ENCODE data around the gene NAPEPLD. TPM values are rescaled to one million over a fixed set of nuclear protein-coding genes. Genes with fewer than 3 reads are reported as not detected.

The NAPEPLD gene
- total RNA-seq, 3 donors from 2014 or later, result 7.2 to 16.5 (median 12.1) TPM

DNA sequence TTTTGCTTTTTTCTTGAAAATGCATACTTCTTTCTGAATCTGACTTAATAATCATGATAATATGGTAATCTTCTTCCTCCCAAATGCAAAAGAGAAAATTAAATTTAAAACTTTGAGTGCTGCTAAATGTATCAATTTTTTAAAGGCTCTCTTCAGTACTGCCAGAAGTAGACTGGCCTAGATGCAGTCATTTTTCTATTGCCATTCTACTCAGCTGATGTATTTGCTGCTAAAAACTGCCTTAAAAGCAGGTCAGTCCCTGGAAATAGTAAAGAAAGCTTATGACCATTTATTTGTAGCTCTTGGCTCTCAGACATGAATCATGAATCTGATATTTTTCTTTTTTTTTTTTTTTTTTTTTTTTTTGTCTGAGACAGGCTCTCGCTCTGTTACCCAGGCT lies 28.5 kb downstream of the NAPEPLD start:
- Histone ChIP-seq H3K9me3 (no peaks in the 10 kb centered on the region), H3K36me3 (no peaks in the 10 kb centered on the region), H3K4me3 (no peak overlapping the region), H3K27ac (no peak overlapping the region), H3K4me1 (no peaks in the 10 kb centered on the region), H3K27me3 (no peaks in the 10 kb centered on the region)
- no peak for DNase-seq (ENCODE audit: low spot score in 2 of 2)
- TF ChIP-seq POLR2A (IDR thresholded peaks at IDR 0.05) (no peak), POLR2AphosphoS5 (IDR thresholded peaks at IDR 0.05) (no peak)
- TF ChIP-seq, protein P1, sequence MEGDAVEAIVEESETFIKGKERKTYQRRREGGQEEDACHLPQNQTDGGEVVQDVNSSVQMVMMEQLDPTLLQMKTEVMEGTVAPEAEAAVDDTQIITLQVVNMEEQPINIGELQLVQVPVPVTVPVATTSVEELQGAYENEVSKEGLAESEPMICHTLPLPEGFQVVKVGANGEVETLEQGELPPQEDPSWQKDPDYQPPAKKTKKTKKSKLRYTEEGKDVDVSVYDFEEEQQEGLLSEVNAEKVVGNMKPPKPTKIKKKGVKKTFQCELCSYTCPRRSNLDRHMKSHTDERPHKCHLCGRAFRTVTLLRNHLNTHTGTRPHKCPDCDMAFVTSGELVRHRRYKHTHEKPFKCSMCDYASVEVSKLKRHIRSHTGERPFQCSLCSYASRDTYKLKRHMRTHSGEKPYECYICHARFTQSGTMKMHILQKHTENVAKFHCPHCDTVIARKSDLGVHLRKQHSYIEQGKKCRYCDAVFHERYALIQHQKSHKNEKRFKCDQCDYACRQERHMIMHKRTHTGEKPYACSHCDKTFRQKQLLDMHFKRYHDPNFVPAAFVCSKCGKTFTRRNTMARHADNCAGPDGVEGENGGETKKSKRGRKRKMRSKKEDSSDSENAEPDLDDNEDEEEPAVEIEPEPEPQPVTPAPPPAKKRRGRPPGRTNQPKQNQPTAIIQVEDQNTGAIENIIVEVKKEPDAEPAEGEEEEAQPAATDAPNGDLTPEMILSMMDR (IDR thresholded peaks at IDR 0.05), result no peak
- intact Hi-C loops (cut with DNase I; ENCODE audit: low total_unique reads), result loop anchor here (5.0 kb wide), 1 partner anchor 223 kb away; no protein-coding TSS in a partner anchor

DNA sequence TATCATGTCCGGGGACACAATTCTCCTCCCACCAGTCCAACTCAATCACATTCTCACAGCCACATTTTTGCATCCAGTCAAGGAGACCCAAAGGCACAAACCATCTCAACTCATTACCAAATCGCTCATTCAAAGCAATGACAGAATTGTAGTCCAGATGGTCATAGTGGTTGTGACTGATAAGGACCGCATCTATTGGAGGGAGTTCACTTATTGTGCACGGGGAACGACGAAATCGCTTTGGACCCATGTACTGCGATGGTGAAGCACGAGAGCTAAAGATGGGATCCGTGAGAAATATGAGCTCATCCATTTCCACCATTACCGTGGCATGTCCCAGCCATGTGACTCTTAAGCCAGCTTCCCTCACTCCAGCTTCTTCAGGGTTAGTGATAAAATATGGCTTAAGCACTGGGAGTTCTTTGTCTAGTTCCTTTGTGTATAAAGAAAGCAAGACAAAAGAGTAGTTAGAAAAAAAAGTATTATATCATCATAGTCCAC lies 29.1 kb downstream of the NAPEPLD start:
- H3K4me1 ChIP-seq, result no peaks in the 10 kb centered on the region
- intact Hi-C loops (cut with DNase I; ENCODE audit: low total_unique reads), result loop anchor here (5.0 kb wide), 1 partner anchor 223 kb away; no protein-coding TSS in a partner anchor
- no peak for DNase-seq (ENCODE audit: low spot score in 2 of 2)
- no peak overlapping the region for H3K27ac ChIP-seq
- no peaks in the 10 kb centered on the region for H3K9me3 ChIP-seq
- no peaks in the 10 kb centered on the region for H3K27me3 ChIP-seq
- H3K4me3 ChIP-seq, result no peak overlapping the region
- no peak for TF ChIP-seq POLR2AphosphoS5 (IDR thresholded peaks at IDR 0.05)
- no peak for TF ChIP-seq POLR2A (IDR thresholded peaks at IDR 0.05)
- TF ChIP-seq, protein P1 (IDR thresholded peaks at IDR 0.05), result no peak
- H3K36me3 ChIP-seq, result no peaks in the 10 kb centered on the region

DNA sequence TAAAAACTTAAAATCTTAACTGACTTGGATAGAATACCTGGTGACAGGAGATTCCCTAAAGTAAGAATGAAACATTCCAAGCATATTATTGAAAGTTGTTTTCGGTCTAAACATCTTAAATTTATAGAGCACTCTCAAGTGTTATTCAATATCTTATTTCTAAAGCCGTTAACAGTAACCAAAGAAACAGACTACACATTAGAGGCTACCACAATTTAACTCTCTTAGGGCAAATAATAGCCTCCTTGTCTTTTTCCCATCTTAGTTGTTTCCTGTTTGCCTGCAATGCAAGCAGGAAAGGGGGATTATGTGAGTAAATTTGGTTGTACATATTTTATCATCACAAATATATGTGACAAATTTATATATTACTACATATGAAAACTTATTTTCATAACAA lies 31.4 kb downstream of the NAPEPLD start:
- Histone ChIP-seq H3K27me3 (no peaks in the 10 kb centered on the region), H3K27ac (no peak overlapping the region), H3K36me3 (no peaks in the 10 kb centered on the region), H3K4me3 (no peak overlapping the region), H3K4me1 (no peaks in the 10 kb centered on the region), H3K9me3 (no peaks in the 10 kb centered on the region)
- intact Hi-C loops (cut with DNase I; ENCODE audit: low total_unique reads), result no loop called here
- DNase-seq (ENCODE audit: low spot score in 2 of 2), result no peak
- TF ChIP-seq POLR2A (IDR thresholded peaks at IDR 0.05), result no peak
- TF ChIP-seq, protein P1 (IDR thresholded peaks at IDR 0.05), result no peak
- TF ChIP-seq POLR2AphosphoS5 (IDR thresholded peaks at IDR 0.05), result no peak

DNA sequence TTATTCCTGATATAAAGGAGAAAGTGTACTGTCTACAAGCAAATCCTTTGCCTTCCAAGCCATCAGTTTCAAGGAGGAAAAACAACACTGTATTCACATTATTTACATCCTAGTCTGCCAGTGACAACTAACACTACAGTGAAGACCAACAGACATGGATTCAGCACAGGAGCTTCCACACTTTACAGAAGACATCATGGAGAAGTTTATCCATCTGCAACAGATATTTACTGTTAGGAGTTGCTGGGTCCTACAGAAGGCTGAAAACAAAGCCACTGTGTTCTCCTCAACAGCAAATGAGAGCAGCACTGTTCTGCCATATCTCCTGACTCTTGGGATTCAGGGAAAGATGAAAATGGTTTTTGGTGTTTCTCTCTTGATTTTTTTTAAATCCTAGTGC lies 31.9 kb downstream of the NAPEPLD start:
- Histone ChIP-seq H3K27ac (no peak overlapping the region), H3K4me1 (no peaks in the 10 kb centered on the region)
- intact Hi-C loops (cut with DNase I; ENCODE audit: low total_unique reads), result no loop called here

DNA sequence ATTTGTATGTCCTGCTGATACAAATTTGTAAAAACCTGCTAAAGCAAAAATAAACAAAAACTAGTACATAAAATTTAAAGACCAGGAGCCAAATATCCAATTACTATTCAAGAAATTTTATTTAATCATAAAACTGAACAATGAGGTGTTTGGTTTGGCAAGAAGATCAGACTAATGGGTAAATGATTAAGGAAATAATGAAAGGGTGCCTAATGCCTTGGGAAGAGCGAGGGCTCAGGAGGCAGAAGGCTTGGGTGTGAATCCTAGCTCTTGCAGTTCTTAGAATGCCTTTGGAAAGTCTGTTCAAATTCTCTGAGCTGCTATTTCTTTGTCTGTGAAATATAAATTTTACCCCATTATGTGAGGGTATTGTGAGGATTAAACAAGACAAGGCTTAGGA lies 32.4 kb downstream of the NAPEPLD start:
- no peak for DNase-seq (ENCODE audit: low spot score in 2 of 2)
- Histone ChIP-seq H3K9me3 (no peaks in the 10 kb centered on the region), H3K36me3 (no peaks in the 10 kb centered on the region), H3K4me1 (no peaks in the 10 kb centered on the region), H3K4me3 (no peak overlapping the region), H3K27ac (no peak overlapping the region), H3K27me3 (no peaks in the 10 kb centered on the region)
- intact Hi-C loops (cut with DNase I; ENCODE audit: low total_unique reads), result no loop called here
- TF ChIP-seq POLR2AphosphoS5 (IDR thresholded peaks at IDR 0.05) (no peak), POLR2A (IDR thresholded peaks at IDR 0.05) (no peak)
- TF ChIP-seq, protein P1 (IDR thresholded peaks at IDR 0.05), result no peak

More for the DNA sequence above, 31.9 kb downstream of the NAPEPLD start:
- TF ChIP-seq, protein P1 (IDR thresholded peaks at IDR 0.05), result no peak
- TF ChIP-seq POLR2AphosphoS5 (IDR thresholded peaks at IDR 0.05) (no peak), POLR2A (IDR thresholded peaks at IDR 0.05) (no peak)
- Histone ChIP-seq H3K4me3 (no peak overlapping the region), H3K9me3 (no peaks in the 10 kb centered on the region), H3K27me3 (no peaks in the 10 kb centered on the region), H3K36me3 (no peaks in the 10 kb centered on the region)
- DNase-seq (ENCODE audit: low spot score in 2 of 2), result no peak

Measured in breast epithelium (tissue), 4 donors.